ENCODE results near the gene LDHB. TPM values are rescaled to one million over a fixed set of nuclear protein-coding genes. Genes with fewer than 3 reads are reported as not detected.

Gene LDHB
- total RNA-seq, 4 donors from 2014 or later = 482 to 965 (median 598) TPM

DNA sequence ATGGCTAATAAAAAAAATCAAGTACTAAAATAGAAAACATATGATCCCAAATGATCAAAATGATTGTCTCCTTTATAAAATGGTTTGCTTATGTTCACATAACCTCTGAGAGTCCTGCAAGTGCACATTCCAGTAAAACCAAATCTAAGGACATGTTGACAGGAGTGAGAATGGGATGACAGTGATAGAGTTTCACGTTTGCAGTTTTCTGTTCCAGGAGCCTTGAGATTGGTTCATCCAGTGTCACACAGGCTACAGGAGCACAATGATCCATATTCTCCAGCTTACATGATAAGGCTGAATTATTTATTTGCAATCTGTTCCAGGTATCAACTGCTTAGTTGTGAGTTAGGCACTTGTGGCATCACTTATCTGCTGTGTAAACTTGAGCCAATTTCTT is 51.5 kb downstream of the LDHB start:
- TF ChIP-seq, protein P1, sequence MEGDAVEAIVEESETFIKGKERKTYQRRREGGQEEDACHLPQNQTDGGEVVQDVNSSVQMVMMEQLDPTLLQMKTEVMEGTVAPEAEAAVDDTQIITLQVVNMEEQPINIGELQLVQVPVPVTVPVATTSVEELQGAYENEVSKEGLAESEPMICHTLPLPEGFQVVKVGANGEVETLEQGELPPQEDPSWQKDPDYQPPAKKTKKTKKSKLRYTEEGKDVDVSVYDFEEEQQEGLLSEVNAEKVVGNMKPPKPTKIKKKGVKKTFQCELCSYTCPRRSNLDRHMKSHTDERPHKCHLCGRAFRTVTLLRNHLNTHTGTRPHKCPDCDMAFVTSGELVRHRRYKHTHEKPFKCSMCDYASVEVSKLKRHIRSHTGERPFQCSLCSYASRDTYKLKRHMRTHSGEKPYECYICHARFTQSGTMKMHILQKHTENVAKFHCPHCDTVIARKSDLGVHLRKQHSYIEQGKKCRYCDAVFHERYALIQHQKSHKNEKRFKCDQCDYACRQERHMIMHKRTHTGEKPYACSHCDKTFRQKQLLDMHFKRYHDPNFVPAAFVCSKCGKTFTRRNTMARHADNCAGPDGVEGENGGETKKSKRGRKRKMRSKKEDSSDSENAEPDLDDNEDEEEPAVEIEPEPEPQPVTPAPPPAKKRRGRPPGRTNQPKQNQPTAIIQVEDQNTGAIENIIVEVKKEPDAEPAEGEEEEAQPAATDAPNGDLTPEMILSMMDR (IDR thresholded peaks at IDR 0.05; ENCODE audit: low read depth) = no peak

DNA sequence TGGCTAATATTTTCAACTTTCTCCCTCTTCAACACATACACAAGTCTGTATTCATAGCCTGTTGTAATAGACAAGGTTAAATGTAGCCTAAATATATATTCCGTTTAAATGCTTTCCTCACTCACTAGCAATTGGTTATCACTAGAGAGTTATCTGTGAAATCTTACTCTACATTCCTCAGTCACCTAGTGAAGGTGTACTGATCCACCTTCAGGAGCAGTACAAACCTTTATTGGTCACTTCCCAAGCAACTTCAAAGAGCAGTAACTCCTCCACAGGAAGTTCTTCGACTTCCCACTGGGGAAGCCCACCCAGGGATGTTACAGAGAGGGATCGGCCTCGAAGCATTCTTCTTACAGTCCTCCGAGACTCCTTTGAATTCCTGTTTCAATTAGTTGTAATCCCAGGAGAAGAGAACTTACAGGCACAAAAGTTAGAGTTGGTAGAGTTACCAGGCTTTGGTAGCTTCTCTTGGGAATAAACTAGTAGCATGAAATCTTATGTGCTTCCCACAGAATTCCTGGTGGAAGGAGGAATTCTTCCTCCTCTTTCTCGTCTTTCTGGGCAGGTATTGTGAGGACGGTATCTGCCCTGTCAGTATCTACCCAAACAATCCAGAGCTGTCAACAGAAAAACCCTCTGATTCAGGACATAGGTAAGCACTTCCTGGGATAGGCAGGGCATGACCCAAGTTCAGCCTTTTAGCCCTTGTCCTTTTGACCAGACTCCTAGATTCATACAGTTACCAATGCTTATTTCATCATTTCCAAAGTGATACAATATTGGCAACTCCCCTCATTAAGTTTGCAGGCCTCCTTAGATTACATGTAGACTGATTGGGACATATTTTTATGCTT is 53.2 kb downstream of the LDHB start, which contains the start of gene GYS2:
Gene GYS2 (minus strand): TSS at position 603 of the 857 bp plus-strand sequence. CDS start 255 bp downstream, at position 348.
- TF ChIP-seq, protein P1 (IDR thresholded peaks at IDR 0.05; ENCODE audit: low read depth) = no peak

DNA sequence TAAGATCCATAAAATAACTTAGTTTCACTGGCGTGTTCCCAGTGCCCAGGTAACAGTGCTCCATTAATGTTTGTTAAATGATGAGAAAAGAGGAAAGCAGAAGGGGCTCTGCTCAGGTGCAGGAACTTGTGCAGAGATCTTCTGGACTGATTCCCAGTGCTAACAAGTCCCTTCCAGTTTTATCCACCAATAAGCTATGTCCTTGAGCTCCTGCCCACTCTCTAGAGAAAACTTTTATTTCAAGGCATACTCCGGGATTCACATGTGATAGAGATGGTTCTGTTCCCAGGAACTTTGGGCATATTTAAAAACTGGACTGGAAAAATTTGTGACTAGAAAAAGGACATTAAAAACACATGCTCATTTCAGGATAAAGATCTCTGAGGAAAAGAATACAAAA is 54.9 kb downstream of the LDHB start:
- TF ChIP-seq, protein P1 (IDR thresholded peaks at IDR 0.05; ENCODE audit: low read depth) = no peak

DNA sequence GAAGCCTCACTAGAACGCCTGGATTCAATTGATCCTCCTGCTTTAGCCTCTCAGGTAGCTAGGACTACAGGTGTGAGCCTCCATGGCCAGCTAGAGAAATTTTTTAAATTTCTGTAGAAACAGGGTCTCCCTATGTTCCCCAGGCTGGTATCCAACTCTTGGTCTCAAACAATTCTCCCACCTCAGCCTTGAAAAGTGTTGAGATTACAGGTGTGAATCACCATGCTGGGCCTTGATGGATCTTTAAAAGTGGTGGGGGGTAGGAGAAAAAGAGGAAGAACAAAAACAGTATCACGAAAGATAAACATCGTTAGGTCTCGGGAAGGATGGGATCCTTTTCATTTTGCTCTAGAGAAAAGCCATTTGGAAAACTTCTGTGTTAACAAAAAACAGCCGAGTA is 57.4 kb downstream of the LDHB start:
- TF ChIP-seq, protein P1 (IDR thresholded peaks at IDR 0.05; ENCODE audit: low read depth) = no peak

DNA sequence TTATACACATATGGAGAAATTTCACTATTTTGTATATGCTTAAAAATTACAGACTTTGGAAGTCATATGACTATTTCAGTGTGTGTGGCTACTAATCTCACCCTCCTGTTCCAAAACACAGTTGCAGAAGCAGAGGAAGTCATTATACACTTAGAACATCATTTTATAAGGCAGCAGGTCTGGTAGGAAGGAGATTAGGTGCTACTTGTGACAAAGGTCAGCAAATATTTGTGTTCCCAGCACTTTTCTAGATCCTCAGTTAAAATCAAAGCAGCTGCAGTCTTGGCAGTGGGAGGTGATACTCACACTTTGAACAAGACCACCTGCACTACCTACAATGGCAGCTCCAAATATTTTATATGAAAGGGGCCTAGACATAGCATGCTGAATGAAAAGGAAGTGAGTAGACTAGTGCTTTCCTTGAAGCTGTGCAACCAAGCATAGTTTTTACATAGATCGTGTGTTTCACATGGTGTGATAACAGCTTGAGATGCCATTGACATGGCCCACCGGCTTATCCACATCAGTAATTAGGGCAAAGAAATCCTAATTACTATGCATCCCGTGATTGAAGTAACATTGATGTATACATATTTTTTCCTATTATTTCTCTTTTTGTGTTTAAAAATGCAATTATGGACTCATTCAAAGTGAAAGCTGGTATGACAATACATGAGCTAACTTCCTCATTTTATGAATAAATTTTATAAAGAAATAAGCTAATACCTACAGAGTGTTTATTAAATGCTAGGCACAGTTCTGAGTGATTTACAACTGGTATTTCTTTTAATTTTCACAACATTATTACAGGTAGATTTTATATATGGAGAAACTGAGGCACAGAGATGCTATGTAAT is 58.3 kb downstream of the LDHB start:
- TF ChIP-seq, protein P1 (IDR thresholded peaks at IDR 0.05; ENCODE audit: low read depth) = no peak

DNA sequence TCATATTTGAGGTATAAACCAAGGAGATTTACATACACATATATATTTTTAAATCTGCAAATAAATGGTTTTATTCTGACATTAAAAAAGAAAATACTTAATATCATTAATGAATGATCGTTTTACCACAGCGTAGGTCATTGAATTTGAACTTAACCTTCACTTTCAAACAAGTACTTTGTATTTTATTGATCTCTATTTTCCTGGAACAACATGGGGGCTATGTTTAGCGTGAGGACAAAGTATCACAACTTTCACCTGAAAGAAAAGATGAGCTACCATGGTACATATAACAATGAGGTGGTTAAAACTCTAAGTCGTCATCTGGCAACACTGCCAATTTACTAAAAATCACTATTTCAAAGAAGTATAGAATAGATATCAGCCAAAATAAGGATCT is 59.0 kb downstream of the LDHB start:
- TF ChIP-seq, protein P1 (IDR thresholded peaks at IDR 0.05; ENCODE audit: low read depth) = no peak

DNA sequence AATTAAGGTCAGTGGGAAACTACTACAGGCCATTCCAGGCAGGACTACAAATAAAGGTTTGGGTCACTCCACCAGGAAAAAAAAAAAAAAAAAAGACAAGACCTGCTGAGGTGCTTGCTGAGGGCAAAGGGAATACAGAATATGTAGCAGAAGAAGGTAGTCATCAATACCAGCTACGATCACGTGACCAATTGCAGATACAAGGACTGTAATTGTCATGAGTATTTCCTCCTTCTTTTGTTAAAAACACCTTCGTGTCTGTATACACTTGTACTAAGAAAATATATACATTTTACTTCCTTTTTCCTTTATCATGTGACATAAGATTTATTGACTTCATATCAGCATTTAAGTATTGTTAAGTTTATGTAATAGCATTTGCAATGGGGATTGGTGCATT is 72.2 kb downstream of the LDHB start:
- TF ChIP-seq, protein P1 (IDR thresholded peaks at IDR 0.05; ENCODE audit: low read depth) = no peak

Measured in subcutaneous adipose tissue (tissue), 4 donors.